Keratinocyte (primary cell): ENCODE results near the gene TEX13D.

Experiments
- EZH2 ChIP-seq: IDR thresholded peaks from one replicate; pipeline ENCODE4 v1.6.1; 2012; ENCODE audit warnings: inconsistent platforms, mild to moderate bottlenecking, low read length, moderate library complexity
- TF ChIP-seq, protein P1 (sequence below), 3 experiments: IDR thresholded peaks in 1 of 3; conservative IDR thresholded peaks in 1 of 3; optimal IDR thresholded peaks in 1 of 3; 2 replicates in 2 of 3; 3 replicates in 1 of 3; pipeline versions ENCODE3 to v1.5.1; 2011; ENCODE audit warnings: low read length in 3 of 3, mild to moderate bottlenecking in 3 of 3, moderate library complexity in 2 of 3, control low read depth in 1 of 3, inconsistent platforms in 1 of 3; ENCODE audit not compliant: insufficient read depth in 2 of 3; ENCODE audit errors: extremely low read depth in 1 of 3

DNA sequence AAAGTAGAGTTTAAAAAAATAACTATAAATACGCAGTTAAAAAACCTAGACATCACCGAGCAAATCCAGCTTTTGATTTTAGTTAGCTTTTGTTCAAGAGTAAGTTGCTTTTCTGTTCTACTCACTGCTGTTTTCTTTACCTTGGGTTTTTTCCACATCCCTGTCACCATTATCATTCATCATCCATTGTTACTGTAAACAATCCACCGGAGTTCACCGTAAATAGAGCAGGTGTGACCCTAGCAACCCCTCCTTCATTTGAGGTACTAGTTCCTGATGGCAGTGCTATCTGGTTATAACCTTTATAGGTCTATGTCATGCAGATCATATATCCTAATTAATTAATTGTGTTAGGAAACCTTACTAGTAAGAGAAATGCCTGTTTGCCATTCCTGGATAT is 43.0 kb upstream of the TEX13D start:
- TF ChIP-seq, protein P1, sequence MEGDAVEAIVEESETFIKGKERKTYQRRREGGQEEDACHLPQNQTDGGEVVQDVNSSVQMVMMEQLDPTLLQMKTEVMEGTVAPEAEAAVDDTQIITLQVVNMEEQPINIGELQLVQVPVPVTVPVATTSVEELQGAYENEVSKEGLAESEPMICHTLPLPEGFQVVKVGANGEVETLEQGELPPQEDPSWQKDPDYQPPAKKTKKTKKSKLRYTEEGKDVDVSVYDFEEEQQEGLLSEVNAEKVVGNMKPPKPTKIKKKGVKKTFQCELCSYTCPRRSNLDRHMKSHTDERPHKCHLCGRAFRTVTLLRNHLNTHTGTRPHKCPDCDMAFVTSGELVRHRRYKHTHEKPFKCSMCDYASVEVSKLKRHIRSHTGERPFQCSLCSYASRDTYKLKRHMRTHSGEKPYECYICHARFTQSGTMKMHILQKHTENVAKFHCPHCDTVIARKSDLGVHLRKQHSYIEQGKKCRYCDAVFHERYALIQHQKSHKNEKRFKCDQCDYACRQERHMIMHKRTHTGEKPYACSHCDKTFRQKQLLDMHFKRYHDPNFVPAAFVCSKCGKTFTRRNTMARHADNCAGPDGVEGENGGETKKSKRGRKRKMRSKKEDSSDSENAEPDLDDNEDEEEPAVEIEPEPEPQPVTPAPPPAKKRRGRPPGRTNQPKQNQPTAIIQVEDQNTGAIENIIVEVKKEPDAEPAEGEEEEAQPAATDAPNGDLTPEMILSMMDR (optimal IDR thresholded peaks at IDR 0.05 in 1 of 3, IDR thresholded peaks at IDR 0.05 in 1 of 3, conservative IDR thresholded peaks at IDR 0.05 in 1 of 3; ENCODE audit: extremely low read depth in 1 of 3, insufficient read depth in 2 of 3, low read length in 3 of 3): no peak
- TF ChIP-seq EZH2: no peak
